ENCODE data around the gene TFCP2.

DNA sequence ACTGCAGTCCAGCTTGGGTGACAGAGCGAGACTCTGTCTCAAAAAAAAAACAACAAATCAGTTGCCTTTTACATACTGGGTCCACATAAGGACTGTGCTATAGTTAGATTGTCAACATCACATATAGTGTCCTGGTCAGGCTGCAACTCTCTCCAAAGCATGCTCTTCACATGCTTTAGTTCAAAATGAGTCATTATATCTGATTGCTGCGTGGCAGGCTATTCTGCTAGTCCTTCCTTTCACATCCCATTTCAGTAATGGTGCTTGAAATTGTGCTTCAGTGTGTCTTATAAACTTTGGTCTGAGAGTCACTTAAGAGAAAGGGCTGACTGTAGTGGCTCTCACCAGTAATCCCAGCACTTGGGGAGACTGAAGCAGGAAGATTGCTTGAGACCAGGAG lies 117.9 kb downstream of the TFCP2 start:
- TF ChIP-seq, protein P1, sequence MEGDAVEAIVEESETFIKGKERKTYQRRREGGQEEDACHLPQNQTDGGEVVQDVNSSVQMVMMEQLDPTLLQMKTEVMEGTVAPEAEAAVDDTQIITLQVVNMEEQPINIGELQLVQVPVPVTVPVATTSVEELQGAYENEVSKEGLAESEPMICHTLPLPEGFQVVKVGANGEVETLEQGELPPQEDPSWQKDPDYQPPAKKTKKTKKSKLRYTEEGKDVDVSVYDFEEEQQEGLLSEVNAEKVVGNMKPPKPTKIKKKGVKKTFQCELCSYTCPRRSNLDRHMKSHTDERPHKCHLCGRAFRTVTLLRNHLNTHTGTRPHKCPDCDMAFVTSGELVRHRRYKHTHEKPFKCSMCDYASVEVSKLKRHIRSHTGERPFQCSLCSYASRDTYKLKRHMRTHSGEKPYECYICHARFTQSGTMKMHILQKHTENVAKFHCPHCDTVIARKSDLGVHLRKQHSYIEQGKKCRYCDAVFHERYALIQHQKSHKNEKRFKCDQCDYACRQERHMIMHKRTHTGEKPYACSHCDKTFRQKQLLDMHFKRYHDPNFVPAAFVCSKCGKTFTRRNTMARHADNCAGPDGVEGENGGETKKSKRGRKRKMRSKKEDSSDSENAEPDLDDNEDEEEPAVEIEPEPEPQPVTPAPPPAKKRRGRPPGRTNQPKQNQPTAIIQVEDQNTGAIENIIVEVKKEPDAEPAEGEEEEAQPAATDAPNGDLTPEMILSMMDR (optimal IDR thresholded peaks at IDR 0.05 in 1 of 3, IDR thresholded peaks at IDR 0.05 in 1 of 3, conservative IDR thresholded peaks at IDR 0.05 in 1 of 3; ENCODE audit: extremely low read depth in 1 of 3, insufficient read depth in 2 of 3, low read length in 3 of 3) = no peak
- TF ChIP-seq EZH2 (IDR thresholded peaks at IDR 0.05; ENCODE audit: low read length) = no peak
